ENCODE results near the gene WAPL.
A peak's percentile ranks its signal among the peaks of the same experiment; 100 is the strongest.

Gene WAPL

DNA sequence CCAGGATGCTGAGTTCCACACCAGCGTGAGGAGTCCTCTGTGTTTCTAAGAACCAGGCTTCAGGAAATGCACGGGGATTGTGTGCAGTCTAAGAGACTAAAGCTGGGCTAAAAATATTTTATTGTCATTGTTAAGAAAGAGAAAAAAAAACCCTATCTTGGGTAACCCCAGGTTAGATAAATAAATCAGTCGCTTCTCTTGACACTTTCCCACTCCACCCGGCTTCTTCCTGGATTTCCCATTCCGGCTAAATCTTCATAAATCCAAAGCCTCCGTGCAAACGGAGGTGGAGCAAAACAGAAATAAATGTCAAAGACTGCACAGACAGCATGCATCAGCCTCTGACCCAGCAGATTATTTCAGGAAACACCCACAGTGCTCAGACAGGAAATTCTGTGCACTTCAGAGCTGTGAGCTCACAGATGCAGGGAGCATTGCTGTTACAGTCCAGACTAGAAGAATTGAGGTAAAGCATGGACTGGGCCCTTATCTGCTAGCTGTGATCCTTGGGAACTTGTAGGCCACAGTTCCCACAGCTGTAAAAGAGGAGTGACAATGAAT, 110.2 kb downstream of the WAPL start:
- Histone ChIP-seq H3K27me3 (ENCODE audit: insufficient read depth, low read length) (no peaks in the 10 kb centered on the region), H3K79me2 (ENCODE audit: insufficient read depth, low read length) (no peaks in the 10 kb centered on the region), H3K4me3 (ENCODE audit: low read depth, low read length, poor library complexity, severe bottlenecking) (peak overlapping the region; percentile 17), H4K20me1 (ENCODE audit: insufficient read depth, low read length) (no peaks in the 10 kb centered on the region), H3K27ac (ENCODE audit: low read depth, low read length, poor library complexity, severe bottlenecking) (peak overlapping the region; percentile 99), H3K9ac (ENCODE audit: low read length) (peak overlapping the region; percentile 42), H3K9me3 (ENCODE audit: low read length) (peaks cover 4% of the 10 kb centered on the region), H3F3A (ENCODE audit: insufficient read depth, low read length) (peaks cover 11% of the 10 kb centered on the region; the same call in 1 of the 2 replicates), H3K36me3 (ENCODE audit: insufficient read depth, low read length) (0 out of 2 replicates have a peak, but pooled peaks cover 5% of the 10 kb centered on the region), H3K9me2 (ENCODE audit: low read depth, low read length) (no peaks in the 10 kb centered on the region), H3K4me2 (ENCODE audit: low read length) (peak overlapping the region; percentile 43), H2AFZ (ENCODE audit: low read length) (peak overlapping the region; percentile 67; the same call in 1 of the 2 replicates), H3K4me1 (ENCODE audit: insufficient read depth, low read length, severe bottlenecking) (peaks cover 54% of the 10 kb centered on the region)
- no peak for TF ChIP-seq EZH2 (IDR thresholded peaks at IDR 0.05; ENCODE audit: borderline replicate concordance, low read length)
- TF ChIP-seq CTCF (IDR thresholded peaks at IDR 0.05; ENCODE audit: low read length) = no peak

GRCh38 chr10:86410542-86411124, 111.0 kb downstream of the WAPL start:
- Histone ChIP-seq H3K36me3 (ENCODE audit: insufficient read depth, low read length) (0 out of 2 replicates have a peak, but pooled peaks cover 5% of the 10 kb centered on the region), H2AFZ (ENCODE audit: low read length) (no peak overlapping the region), H3K27ac (ENCODE audit: low read depth, low read length, poor library complexity, severe bottlenecking) (peak overlapping the region; percentile 99), H3K4me2 (ENCODE audit: low read length) (peak overlapping the region; percentile 43; the same call in 1 of the 2 replicates), H3K9ac (ENCODE audit: low read length) (no peak overlapping the region; the same call in 1 of the 2 replicates), H3K79me2 (ENCODE audit: insufficient read depth, low read length) (no peaks in the 10 kb centered on the region), H3K4me3 (ENCODE audit: low read depth, low read length, poor library complexity, severe bottlenecking) (no peak overlapping the region), H3K9me2 (ENCODE audit: low read depth, low read length) (no peaks in the 10 kb centered on the region), H3K9me3 (ENCODE audit: low read length) (peaks cover 4% of the 10 kb centered on the region), H4K20me1 (ENCODE audit: insufficient read depth, low read length) (no peaks in the 10 kb centered on the region), H3K4me1 (ENCODE audit: insufficient read depth, low read length, severe bottlenecking) (peaks cover 48% of the 10 kb centered on the region), H3K27me3 (ENCODE audit: insufficient read depth, low read length) (no peaks in the 10 kb centered on the region), H3F3A (ENCODE audit: insufficient read depth, low read length) (peaks cover 11% of the 10 kb centered on the region; the same call in 1 of the 2 replicates)
- TF ChIP-seq CTCF (IDR thresholded peaks at IDR 0.05; ENCODE audit: low read length) (no peak), EZH2 (IDR thresholded peaks at IDR 0.05; ENCODE audit: borderline replicate concordance, low read length) (no peak)

DNA sequence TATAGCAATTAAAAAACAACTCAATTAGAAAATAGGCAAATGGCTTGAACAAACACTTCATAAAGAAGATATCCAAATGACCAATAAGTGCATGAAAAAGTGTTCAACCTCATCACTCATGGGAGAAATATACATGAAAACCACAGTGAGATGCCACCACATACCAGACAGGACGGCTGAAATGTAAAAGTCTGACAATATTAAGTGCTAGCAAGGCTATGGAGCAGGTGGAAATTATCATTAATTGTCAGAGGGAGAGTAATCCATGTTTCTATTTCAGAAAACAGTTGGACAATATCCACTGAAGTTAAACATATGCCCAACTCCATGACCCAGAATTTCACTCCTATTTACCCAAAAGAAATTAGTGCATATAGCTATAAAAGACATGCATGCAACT, 112.4 kb downstream of the WAPL start:
- H3K4me1 ChIP-seq (ENCODE audit: insufficient read depth, low read length, severe bottlenecking) = peaks cover 35% of the 10 kb centered on the region
- H3K27me3 ChIP-seq (ENCODE audit: insufficient read depth, low read length) = no peaks in the 10 kb centered on the region
- TF ChIP-seq CTCF (IDR thresholded peaks at IDR 0.05; ENCODE audit: low read length) (no peak), EZH2 (IDR thresholded peaks at IDR 0.05; ENCODE audit: borderline replicate concordance, low read length) (no peak)
- 0 out of 2 replicates have a peak, but pooled peaks cover 5% of the 10 kb centered on the region for H3K36me3 ChIP-seq (ENCODE audit: insufficient read depth, low read length)
- H3K4me2 ChIP-seq (ENCODE audit: low read length) = no peak overlapping the region
- no peak overlapping the region for H3K4me3 ChIP-seq (ENCODE audit: low read depth, low read length, poor library complexity, severe bottlenecking)
- H3F3A ChIP-seq (ENCODE audit: insufficient read depth, low read length) = peaks cover 11% of the 10 kb centered on the region; the same call in 1 of the 2 replicates
- no peak overlapping the region for H2AFZ ChIP-seq (ENCODE audit: low read length)
- H3K9ac ChIP-seq (ENCODE audit: low read length) = no peak overlapping the region
- H3K79me2 ChIP-seq (ENCODE audit: insufficient read depth, low read length) = no peaks in the 10 kb centered on the region
- no peaks in the 10 kb centered on the region for H3K9me2 ChIP-seq (ENCODE audit: low read depth, low read length)
- no peaks in the 10 kb centered on the region for H4K20me1 ChIP-seq (ENCODE audit: insufficient read depth, low read length)
- H3K27ac ChIP-seq (ENCODE audit: low read depth, low read length, poor library complexity, severe bottlenecking) = no peak overlapping the region
- peaks cover 4% of the 10 kb centered on the region for H3K9me3 ChIP-seq (ENCODE audit: low read length)
